Stimulated activated CD4-positive, alpha-beta T cell treated with anti-CD3 and anti-CD28 coated beads, TNF-alpha, amount 100 ng/mL, for 4 hours (primary cell): Measurements from ENCODE around the gene EXOSC5.
A peak's percentile ranks its signal among the peaks of the same experiment; 100 is the strongest.
"Not testable (repeated sequence)": the region's sequence is repeated elsewhere in the genome, so short reads cannot be mapped to it uniquely, and the experiment has no call there.

ENCODE experiments used
- DNase-seq, 3 experiments: peaks; one replicate each; pipeline ENCODE4 v3.0.0-alpha.2; 2020; ENCODE audit warnings: low read depth in 3 of 3

Gene EXOSC5

DNA sequence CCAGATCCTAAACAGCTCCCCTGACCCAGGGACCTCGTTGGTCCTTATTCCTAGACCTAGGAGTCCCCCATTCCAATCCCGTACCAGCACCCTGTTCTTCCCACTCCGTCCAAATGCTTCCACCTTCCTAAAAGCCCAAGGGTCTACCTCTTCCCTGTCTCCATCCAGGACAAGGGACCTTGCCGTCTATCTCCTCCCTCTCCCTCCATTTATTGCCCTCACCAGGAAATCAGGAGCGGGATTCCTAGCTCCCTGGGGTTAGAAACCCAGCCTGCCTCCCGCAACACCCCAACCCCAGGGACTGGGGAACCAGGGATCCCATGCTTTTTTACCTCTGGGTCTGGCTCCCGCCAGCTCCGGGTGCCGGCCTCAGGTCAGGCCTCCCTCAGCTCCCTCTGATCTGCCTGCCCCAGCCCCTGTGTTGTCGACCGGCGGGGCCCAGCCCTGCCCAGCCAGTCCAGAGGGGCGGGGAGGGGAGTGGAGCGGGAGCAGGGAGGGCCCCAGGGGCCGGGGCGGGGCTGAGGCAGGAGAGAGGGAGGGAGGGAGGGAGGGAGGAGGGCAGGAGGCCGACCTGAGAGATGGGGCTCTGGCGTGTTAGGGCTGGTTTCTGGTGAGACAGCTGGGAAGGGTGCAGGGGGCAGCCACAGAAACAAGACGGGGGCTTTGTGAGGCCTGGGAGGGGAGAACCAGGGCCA lies 29.9 kb upstream of the EXOSC5 start, which contains the start of gene B3GNT8:
TSS of gene B3GNT8 (minus strand) at position 423 of the 695 bp plus-strand sequence. CDS start 596 bp downstream, outside the sequence.
- DNase-seq = peak in 1 of 3 experiments; percentile 15

DNA sequence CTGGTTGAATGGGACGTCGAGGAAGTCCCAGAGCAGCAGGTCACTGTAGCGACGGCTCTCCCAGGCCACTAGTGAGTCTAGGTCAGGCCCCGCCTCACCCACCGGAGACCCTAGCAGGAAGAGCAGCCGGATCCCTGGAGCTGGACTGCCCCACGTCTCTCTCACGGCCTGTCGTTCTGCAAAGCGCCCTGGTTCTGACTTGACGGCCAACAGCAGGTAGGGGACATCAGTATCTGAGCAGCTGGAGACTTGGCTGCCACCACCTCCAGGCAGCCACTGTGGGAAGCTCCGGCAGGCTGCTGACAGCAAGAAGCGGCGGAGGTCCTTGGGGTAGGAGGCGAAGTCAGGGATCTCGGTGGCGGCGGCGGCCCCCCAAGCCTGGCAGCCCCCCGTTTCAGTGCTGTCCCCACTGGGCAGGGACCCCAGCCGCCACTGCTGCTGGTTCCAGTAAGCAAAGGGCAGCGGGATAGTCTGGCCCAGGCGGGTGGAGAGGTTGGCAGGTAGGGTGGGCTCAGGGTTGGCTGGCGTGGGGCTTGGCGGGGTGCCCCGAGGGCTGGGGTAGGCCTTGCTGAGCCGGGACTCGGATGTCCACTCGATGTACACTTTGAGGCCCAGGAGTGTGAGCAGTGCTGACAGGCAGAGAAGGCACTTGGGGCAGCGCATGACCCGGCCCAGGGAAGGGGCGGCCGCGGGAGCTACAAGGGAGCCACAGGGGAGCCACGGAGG lies 29.1 kb upstream of the EXOSC5 start:
- DNase-seq = no peak

DNA sequence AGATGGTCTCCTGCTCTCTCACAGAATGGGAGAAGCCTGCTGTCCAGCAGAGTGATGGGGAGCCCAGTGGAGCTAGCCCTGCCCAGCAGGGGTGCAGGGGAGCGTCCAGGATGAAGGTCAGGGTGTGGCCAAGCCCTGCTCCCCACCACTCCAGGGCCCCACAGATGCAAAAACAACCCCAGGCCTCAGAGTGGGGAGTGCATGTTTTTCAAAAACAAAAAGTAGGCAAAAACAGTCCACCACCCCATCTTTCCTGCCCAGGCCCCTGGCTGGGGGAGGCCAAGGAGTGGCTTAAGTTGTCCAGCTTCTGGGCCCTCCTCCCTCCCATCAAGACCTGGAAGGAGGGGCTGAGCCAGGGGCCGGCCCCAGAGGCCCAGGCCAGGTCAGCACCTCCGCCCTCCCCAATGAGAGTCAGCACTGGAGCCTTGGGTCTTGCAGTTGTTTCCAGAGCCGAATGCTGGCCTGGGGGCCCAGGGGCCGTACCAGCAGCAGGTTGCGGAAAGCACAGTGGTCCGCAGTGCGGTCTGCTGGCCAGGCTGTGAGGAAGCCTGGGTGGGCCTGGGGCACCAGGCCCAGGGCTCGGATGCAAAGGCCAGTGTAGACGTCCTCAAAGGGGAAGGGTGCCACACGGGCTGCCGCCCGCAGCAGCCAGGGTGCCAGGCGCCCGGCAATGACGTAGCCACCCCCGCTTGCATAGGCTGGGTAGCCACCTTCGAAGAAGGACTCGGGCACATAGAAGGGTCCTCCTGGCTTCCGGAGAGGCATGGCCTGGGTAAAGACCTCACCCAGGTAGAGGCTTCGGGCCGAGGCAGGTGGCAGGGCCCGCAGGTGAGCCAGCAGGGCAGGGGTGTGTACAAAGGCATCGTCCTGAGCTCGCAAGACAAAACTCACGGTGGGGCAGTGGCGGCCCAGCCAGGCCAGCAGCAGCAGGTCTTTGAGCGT lies 28.3 kb upstream of the EXOSC5 start:
- DNase-seq = no peak

DNA sequence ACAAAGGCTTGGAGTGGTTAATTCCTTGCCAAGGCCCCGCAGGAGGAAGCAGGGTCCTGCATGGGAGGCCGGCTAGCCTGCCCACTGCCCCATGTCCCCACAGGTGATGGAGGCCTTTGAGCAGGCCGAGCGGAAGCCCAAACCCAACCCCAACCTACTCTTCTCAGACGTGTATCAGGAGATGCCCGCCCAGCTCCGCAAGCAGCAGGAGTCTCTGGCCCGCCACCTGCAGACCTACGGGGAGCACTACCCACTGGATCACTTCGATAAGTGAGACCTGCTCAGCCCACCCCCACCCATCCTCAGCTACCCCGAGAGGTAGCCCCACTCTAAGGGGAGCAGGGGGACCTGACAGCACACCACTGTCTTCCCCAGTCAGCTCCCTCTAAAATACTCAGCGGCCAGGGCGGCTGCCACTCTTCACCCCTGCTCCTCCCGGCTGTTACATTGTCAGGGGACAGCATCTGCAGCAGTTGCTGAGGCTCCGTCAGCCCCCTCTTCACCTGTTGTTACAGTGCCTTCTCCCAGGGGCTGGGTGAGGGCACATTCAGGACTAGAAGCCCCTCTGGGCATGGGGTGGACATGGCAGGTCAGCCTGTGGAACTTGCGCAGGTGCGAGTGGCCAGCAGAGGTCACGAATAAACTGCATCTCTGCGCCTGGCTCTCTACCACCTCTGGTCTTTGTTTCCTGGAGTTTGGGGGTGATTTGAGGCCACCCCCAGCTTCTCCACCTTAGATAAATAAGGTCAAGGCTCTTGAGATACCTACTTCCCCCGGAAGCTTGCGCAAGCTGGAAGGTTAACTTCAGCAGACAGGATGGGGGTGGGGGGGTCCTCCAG lies 27.4 kb upstream of the EXOSC5 start:
- DNase-seq = no peak

DNA sequence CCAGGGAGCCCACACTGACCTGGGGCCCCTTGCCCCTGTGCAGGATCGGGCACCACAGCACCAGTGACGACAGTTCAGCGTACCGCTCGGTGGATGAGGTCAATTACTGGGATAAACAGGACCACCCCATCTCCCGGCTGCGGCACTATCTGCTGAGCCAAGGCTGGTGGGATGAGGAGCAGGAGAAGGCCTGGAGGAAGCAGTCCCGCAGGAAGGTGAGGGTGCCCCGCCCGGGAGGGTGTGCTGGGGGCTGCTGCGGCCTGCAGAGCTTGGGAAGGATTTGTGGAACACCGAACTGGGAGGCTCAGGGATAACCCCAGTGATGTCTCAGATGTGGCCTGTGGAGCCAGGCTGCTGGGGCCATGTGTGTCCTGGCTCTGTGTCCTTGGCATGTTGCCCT lies 25.8 kb upstream of the EXOSC5 start:
- DNase-seq = no peak

DNA sequence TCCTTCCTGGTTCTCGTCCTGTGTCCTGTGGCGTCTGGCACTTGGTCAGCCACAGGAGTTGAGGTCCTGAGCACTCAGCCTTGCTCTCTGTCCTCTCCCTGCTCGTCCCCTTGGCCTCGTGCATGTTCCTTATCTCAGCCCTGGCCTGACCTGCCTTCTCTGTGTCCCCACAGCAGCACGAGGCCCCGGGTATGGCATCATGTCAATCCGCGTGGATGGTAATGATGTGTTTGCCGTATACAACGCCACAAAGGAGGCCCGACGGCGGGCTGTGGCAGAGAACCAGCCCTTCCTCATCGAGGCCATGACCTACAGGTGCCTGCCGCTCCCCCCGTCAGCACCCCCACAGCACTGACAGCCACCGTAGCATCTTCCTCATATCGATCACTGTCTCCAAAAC lies 25.3 kb upstream of the EXOSC5 start:
- DNase-seq = no peak

DNA sequence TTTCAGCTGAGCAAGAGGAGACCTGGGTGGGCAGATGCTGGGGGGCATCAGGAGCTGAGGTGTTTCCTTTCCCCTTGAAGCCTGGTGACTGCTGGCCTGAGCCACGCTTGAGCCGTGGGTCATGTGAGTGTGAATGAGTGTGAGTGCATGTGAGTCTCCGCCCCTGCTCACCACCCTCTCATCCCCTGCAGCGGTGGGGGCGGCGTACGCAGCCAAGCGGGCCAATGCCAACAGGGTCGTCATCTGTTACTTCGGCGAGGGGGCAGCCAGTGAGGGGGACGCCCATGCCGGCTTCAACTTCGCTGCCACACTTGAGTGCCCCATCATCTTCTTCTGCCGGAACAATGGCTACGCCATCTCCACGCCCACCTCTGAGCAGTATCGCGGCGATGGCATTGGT lies 24.8 kb upstream of the EXOSC5 start:
- DNase-seq = no peak

DNA sequence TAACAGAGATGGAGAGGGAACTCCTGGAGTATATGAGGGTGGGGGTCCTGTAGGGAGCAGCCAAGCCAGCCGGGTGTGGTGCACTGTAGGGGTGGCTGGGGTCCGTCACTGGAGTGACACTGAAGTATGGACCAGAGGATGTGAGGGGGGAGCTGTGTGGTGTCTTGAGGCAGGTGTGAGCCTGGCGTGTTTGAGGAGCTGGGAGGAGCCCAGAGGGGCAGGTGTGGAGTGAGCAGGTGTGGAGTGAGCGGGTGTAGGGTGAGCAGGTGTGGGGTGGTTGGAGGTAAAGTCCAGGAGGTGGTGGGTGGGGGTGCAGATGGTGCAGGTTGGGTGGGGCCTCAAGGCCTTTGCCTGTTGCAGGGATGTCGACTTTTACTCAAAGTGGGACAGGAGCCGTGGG lies 24.2 kb upstream of the EXOSC5 start:
- DNase-seq = no peak

DNA sequence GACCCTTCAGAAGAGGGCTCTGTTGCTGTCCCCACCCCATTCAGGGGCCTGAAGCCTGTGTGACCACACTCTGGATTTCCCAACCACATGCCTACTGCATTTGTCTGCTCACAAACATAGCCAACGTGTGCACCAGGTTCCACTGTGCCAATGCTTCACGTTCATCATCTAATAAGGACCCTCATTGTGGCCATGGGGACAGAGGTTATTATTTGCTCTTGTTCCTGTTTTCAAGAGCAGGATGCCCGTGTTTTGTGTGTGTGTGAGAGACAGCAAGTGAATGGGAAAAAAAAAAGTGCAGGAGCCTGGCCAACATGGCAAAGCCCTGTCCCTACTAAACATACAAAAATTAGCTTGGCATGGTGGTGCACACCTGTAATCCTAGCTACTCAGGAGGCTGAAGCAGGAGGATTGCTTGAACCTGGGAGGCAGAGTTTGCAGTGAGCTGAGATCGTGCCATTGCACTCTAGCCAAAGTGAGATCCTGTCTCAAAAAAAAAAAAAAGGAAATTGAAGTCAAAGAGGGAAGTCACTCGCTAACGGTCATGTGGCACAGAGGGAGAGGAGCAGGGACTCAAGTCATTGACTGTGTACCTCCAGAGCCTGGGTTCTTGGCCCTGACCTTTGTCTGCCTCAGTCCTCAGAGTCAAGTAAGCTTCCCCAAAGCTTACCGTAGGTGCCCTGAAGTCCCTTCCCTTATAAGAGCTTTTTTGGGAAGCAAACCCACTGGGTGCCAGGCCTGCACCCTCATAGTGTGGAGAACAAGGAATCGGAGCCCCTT lies 23.1 kb upstream of the EXOSC5 start:
- DNase-seq = no peak

DNA sequence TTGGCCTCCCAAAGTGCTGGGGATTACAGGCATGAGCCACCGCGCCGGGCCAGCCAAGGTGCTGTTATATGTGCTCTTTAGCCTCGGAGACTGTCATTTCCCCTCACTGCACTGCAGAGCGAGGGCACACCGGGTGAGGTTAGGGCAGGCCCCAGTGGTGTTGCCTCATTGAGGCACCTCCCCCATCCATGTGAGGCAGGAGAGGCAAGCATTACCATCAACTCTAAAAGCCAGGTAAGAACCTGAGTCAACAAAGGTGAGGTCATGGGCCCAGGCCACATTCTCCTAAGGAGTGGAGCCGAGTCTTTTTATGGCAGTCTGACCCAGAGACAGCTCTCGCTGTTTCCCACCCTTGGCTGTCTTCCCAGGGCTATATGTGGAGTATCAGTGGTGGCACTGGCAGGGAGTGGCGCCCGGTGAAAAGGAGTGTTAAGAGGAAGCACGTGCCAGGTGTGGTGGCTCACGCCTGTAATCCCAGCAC lies 19.1 kb upstream of the EXOSC5 start:
- no peak for DNase-seq

DNA sequence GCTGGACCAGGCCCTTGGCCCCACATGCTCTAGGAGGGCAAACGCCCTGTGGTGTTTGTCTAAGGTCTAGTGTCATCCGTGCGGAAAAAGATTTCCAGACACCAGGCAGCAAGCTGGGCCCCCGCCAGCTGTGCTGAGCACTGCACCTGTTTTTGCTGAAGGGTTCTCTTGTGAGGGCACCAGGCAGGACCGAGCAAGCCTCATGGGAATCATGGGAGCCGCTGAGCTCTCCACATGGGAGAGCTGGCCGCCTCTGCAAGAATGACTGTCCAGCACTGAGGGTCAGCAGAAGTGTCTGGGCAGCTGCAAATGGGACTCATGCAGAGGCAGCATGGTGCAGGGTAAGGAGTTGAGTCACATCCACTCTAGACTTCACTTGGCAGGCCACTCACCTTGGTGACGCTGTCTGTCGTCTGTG lies 18.0 kb upstream of the EXOSC5 start:
- DNase-seq = no peak

DNA sequence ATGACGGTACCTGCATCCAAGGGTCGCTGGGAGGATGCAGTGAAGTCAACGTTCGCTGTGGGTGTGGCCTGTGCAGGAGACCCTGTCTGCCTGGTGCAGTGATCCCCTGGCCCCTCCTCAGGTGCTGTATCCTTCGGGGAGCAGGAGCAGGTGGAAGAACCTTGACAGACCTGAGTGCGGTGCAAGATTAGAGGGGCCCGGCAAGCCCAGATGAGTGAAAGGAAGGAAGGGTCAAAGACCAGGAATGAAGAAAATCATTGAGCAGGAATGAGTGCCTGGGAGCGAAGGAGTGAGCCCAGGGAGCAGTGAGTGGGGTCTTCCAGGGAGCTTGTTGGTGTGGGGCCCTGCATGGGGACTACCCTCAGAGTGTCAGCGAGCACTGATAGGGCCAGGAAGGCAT lies 17.3 kb upstream of the EXOSC5 start:
- DNase-seq = no peak

DNA sequence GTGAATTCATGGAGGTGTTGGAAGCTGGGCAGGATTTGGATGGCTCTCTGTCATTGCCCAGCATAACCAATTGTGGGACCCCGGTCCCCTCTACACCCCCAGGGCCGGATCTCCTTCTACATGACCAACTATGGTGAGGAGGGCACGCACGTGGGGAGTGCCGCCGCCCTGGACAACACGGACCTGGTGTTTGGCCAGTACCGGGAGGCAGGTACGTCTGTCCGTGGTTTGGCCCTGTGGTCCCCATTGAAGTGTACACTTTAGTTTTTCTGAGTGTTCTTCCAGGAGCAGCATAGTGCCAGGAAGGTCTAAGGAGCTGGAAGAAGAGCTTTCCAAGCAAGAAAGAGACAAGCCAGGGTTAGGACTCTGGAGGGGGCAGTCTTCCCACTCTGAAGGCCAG lies 16.8 kb upstream of the EXOSC5 start:
- DNase-seq = no peak

DNA sequence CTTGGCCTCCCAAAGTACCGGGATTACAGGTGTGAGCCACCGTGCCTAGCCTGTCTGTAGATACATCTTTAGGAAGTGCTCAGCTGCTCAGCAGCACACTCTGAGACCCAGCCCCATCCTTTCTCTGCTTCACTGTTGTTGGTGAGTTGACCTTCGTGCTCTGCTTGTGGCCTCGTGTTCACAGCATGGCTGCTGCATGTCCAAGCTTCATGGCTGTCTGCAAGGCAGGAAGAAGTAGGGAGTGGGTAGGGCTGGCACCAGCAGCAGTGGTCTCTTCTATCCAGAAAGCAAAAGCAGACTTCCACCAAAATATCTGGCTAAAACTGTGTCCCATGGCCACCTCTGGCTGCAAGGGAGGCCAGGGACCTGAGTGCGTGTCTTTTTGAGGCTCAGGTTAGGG lies 15.8 kb upstream of the EXOSC5 start:
- DNase-seq = no peak

DNA sequence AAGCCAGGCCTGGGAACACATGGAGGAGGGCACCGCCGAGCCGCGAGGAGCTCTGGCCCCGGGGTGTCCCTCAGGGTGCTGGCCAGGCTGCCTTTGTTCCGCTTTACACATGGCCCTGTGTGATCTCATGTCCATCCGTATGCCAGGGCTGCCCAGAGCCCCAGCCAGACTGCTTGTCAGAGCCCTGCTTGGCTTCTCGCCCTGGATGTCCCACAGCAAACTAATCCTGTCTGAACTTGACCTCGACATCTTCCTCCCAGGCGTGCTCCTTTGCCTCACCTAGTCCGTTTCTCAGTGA lies 14.8 kb upstream of the EXOSC5 start:
- DNase-seq = no peak

DNA sequence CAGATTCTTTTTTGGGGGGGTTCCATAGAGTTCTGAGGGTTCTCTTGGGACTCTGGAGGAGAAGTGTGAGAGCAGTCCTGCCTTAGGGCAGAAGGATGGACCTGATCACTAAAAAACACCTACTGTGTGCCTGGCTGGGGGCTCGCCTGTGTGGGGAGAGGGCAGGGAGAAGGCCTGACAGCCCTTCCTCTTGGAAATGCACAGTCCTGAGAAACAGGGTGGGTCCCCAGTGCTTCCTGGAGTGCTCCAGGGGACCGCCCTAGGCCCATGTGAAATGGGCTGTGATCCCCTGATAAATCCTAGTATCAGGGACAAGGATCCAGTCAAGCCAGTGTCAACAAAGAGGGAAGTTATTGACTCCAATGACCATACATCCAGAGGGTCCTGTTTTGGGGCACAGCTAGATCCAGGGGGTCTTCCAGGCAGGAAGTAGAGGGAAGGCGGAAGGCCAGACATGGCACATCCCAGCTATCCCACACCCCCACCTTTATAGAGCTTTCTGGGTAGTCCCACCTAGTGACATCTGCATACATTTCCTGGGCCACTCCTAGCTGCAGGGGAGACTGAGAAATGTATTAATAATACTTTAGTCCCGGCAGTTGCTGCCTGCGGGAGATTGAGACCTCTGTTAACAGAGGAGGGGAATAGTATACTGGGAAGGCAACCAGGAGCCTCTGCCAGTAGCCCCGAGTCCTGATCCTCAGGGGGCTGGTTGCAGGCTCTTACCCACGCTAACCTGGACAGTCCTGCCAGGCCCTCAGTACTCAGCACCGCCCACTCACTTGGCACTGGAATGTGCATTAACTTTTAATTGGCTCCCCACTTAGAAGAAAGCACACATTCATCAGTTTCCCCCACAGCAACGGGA lies 14.2 kb upstream of the EXOSC5 start:
- no peak for DNase-seq

DNA sequence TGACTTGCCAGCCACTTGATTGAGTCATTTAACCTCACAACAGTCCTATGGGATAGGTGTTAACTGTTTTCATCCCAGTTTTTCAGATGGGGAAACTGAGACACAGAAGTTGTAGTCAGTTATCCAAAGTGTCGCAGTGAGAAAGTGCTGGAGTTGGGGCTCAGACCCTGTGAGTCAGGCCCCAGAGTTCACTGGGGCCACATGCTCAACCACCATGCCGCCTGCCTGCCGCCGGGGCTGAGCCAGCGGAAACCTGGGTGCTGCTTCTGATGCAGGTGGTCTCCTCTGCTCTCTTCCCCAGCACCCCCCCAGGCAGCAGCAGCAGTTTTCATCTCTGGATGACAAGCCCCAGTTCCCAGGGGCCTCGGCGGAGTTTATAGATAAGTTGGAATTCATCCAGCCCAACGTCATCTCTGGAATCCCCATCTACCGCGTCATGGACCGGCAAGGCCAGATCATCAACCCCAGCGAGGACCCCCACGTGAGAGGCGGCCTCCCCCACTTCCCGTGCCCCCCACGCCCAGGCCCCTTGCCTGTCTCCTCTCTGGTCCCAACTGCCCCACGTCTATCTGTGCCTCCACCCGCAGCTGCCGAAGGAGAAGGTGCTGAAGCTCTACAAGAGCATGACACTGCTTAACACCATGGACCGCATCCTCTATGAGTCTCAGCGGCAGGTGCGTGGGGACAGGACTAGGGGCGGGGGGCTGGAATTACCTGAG lies 13.3 kb upstream of the EXOSC5 start:
- no peak for DNase-seq

DNA sequence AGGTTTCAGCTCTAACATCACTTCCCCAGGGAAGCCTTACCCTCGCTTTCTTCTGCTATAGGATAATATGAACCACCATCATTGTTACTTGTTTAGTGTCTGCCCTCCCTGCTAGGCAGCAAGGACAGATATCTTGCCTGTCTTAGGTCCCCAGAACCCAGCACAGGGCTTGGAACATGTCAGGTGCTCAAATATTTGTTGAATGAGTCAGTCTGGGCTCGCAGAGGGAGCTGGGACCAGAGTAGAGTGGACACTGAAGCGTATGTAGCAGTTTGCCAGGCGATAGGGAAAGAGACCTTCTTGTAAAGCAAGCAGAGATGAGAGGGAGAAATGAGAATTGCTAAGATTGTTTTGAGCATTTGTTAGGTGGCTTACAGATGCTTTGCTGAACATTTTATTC lies 12.1 kb upstream of the EXOSC5 start:
- DNase-seq = no peak

DNA sequence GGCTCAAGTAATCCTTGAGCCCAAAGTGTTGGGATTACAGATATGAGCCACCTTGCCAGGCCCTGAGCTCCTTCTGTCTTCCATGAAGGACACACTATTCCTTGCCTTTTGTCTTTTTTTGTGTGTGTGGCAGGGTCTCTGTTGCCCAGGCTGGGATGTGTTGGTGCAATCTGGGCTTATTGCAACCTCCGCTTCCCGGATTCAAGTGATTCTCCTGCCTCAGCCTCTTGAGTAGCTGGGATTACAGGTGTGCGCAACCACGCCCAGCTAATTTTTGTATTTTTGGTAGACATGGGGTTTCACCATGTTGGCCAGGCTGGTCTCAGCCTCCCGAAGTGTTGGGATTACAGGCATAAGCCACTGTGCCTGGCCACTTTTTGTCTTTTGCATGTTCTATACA lies 11.7 kb upstream of the EXOSC5 start:
- DNase-seq = not testable (repeated sequence)
